GM12878 (cell line): ENCODE data around the gene BMI1. TPM values are rescaled to one million over a fixed set of nuclear protein-coding genes. Genes with fewer than 3 reads are reported as not detected.
"Not testable (repeated sequence)": the region's sequence is repeated elsewhere in the genome, so short reads cannot be mapped to it uniquely, and the experiment has no call there.

Experiments used
- ATAC-seq: fragments of 200-7000 bp; cut with Tn5 transposase; 3 replicates; pipeline ENCODE4 v1.9.1; 2020; ENCODE audit warnings: mild to moderate bottlenecking, moderate library complexity
- BruUV-seq: library from RNA; stranded (reverse); fragments of 400-500 nt; replicated peaks from 2 replicates; lab custom pipeline; 2021; lab: Mats Ljungman, UMichigan
- CTCF ChIA-PET: fragments of 300-600 bp; sonication (Branson Sonifier 250); formaldehyde crosslinking; extraction: SDS; loops from one replicate; lab custom pipeline; 2021; ENCODE audit warnings: inconsistent platforms; lab: Yijun Ruan, JAX
- POLR2A ChIA-PET: fragments of 350-600 bp; formaldehyde crosslinking; extraction: SDS; loops from one replicate; lab custom pipeline; 2021; ENCODE audit warnings: inconsistent platforms; lab: Charles Lee
- RAD21 ChIA-PET: fragments of 300-600 bp; sonication (Branson Sonifier 250); formaldehyde crosslinking; loops from one replicate; lab custom pipeline; 2023; ENCODE audit warnings: antibody characterized with exemption; ENCODE audit not compliant: unreplicated experiment; lab: Charles Lee
- SMC1A ChIA-PET: fragments of 300-600 bp; sonication (Branson Sonifier 250); formaldehyde crosslinking; loops from one replicate; lab custom pipeline; 2023; ENCODE audit not compliant: unreplicated experiment, uncharacterized antibody; lab: Charles Lee
- DNase-seq: peaks from one replicate; pipeline ENCODE4 v3.0.0-alpha.2; 2011; ENCODE audit warnings: low read depth, low spot score
- FAIRE-seq: peaks from 3 replicates; lab custom pipeline; 2011; peaks lifted over from hg19 to GRCh38; lab: Jason Lieb, UNC
- H2AFZ ChIP-seq: 2 replicates; pipeline ENCODE4 v1.6.0; 2011; ENCODE audit warnings: low read depth, low read length, control low read depth; ENCODE audit not compliant: control insufficient read depth
- H3K27ac ChIP-seq: 2 replicates; pipeline ENCODE4 v1.5.1; 2011; ENCODE audit warnings: control low read depth; ENCODE audit not compliant: control insufficient read depth, insufficient read depth
- H3K27me3 ChIP-seq, 2 experiments: replicated peaks in 1 of 2; 2 replicates each; pipeline versions ENCODE4 v1.6.0 to v1.6.1; 2011; ENCODE audit warnings: low read length in 1 of 2; ENCODE audit not compliant: control insufficient read depth in 2 of 2, insufficient read depth in 2 of 2
- H3K36me3 ChIP-seq, 2 experiments: 2 replicates each; pipeline ENCODE4 v1.5.1; 2011; ENCODE audit warnings: low read length in 1 of 2; ENCODE audit not compliant: control insufficient read depth in 2 of 2, insufficient read depth in 2 of 2
- H3K4me1 ChIP-seq: 2 replicates; pipeline ENCODE4 v1.6.1; 2011; ENCODE audit warnings: mild to moderate bottlenecking, low read length, moderate library complexity, mixed read lengths; ENCODE audit not compliant: control insufficient read depth, insufficient read depth
- H3K4me2 ChIP-seq: 2 replicates; pipeline ENCODE4 v1.6.0; 2011; ENCODE audit warnings: control low read depth; ENCODE audit not compliant: control insufficient read depth, insufficient read depth
- H3K4me3 ChIP-seq: fragments of 200-600 bp; sonication (generic); 2 replicates; pipeline ENCODE4 v1.5.1; 2016
- H3K79me2 ChIP-seq: 2 replicates; pipeline ENCODE4 v1.6.0; 2011; ENCODE audit warnings: low read length; ENCODE audit not compliant: control insufficient read depth, insufficient read depth
- H3K9ac ChIP-seq: 2 replicates; pipeline ENCODE4 v1.8.0; 2011; ENCODE audit warnings: low read length, control low read depth, mixed read lengths; ENCODE audit not compliant: control insufficient read depth, insufficient read depth
- H3K9me3 ChIP-seq: replicated peaks from 3 replicates; pipeline ENCODE4 v1.5.1; 2011; ENCODE audit warnings: mild to moderate bottlenecking, low read length; ENCODE audit not compliant: control insufficient read depth, insufficient read depth
- H4K20me1 ChIP-seq: 2 replicates; pipeline ENCODE4 v1.6.0; 2011; ENCODE audit not compliant: control insufficient read depth, insufficient read depth
- CBX3 ChIP-seq: fragments of 200-600 bp; sonication (generic); IDR thresholded peaks from 2 replicates; pipeline ENCODE4 v1.6.1; 2016; ENCODE audit warnings: low read depth, borderline replicate concordance
- HDAC2 ChIP-seq: fragments of 200-600 bp; sonication (generic); IDR thresholded peaks from 2 replicates; pipeline ENCODE4 v1.6.1; 2017
- JUND ChIP-seq: IDR thresholded peaks from 2 replicates; pipeline ENCODE4 v1.6.1; 2012; ENCODE audit warnings: low read depth, mild to moderate bottlenecking, low read length, improper control_type of control experiment, moderate library complexity
- TCF3 ChIP-seq: IDR thresholded peaks from 2 replicates; pipeline ENCODE4 v1.6.1; 2012; ENCODE audit warnings: low read depth, mild to moderate bottlenecking, low read length, borderline replicate concordance; ENCODE audit not compliant: insufficient read depth
- TCF7 ChIP-seq: IDR thresholded peaks from 2 replicates; pipeline ENCODE4 v1.6.1; 2014; ENCODE audit warnings: antibody characterized with exemption, borderline replicate concordance
- WGBS: methylation state at CpG from one replicate; pipeline ENCODE4 v1.1.6; 2016; ENCODE audit warnings: low lambda C conversion rate; ENCODE audit not compliant: insufficient replicate concordance, insufficient coverage; ENCODE audit errors: missing lambda C conversion rate; 5-methylcytosine and 5-hydroxymethylcytosine counted together
- in situ Hi-C: fragments of 300-500 bp; cut with MboI; formaldehyde crosslinking; loops from 9 replicates; pipeline ENCODE4 v1.14.3; 2018; ENCODE audit warnings: mixed read lengths
- intact Hi-C: fragments of 100-400 bp; cut with micrococcal nuclease; formaldehyde crosslinking; loops from one replicate; pipeline ENCODE4 v1.14.2; 2022; ENCODE audit not compliant: unreplicated experiment
- polyA plus RNA-seq, 11 experiments: library from polyadenylated mRNA; depleted of rRNA in 4 of 11; unstranded in 6 of 11; stranded (reverse) in 5 of 11; fragments of >200 nt; fragmentation: Nextera tagmentation in 4 of 11; fragmentation: Illumina TruSeq in 1 of 11; extraction: Ambion mirVana in 4 of 11; extraction: Trizol in 1 of 11; gene quantifications; 1 replicate in 1 of 11; 2 replicates in 10 of 11; pipeline versions ENCODE4 v1.2.1 to v1.2.3, GENCODE V29; 2011 to 2016; ENCODE audit warnings: inconsistent platforms in 2 of 11, missing spikeins in 2 of 11, low read depth in 1 of 11
- total RNA-seq, 4 experiments: library from RNA; depleted of rRNA in 3 of 4; stranded (reverse); fragments of >200 nt in 3 of 4; fragmentation: Illumina TruSeq in 1 of 4; extraction: Trizol in 1 of 4; gene quantifications; 2 replicates each; pipeline versions ENCODE4 v1.2.1 to v1.2.3, GENCODE V29; 2013 to 2021
- TF ChIP-seq, protein P1 (sequence below): fragments of 450-650 bp; IDR thresholded peaks from 2 replicates; pipeline ENCODE4 v1.6.1; 2017; ENCODE audit warnings: mild to moderate bottlenecking, moderate library complexity

Gene BMI1
- total and polyA plus RNA-seq, 10 of the 15 experiments (the other 5 are each of a cell fraction or from before 2014, with no cell fraction given): 8.0 to 49.7 (median 25.8) TPM

DNA sequence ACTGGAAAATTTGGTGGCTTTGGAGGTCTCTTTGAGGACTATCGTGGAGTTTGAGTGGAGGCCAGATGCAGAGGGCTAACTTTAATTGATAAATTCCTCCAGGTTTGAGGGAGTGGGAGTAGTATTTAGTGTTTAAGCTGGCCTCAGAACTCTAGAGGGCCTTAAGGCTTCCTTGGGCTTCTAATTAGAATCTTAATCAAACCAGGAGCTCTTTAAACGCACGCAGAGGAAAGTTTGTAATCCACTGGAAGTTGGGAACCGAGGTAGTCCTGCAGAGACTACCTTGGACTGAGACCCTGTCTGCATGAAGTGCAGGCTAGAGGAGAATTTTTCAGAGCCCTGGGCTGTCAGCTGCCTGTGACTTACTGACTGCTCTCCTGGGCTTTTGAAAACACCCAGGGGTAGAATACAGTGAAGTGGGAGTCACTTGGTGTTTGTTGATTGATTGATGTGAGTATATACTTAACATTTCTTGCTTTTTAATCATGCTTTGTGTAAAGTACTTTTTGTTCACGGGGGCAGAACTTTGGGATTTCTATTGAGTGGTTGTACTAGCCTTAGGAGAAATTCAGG, 30.3 kb downstream of the BMI1 start (continued):
- no peak for TF ChIP-seq HDAC2
- TF ChIP-seq, protein P1, sequence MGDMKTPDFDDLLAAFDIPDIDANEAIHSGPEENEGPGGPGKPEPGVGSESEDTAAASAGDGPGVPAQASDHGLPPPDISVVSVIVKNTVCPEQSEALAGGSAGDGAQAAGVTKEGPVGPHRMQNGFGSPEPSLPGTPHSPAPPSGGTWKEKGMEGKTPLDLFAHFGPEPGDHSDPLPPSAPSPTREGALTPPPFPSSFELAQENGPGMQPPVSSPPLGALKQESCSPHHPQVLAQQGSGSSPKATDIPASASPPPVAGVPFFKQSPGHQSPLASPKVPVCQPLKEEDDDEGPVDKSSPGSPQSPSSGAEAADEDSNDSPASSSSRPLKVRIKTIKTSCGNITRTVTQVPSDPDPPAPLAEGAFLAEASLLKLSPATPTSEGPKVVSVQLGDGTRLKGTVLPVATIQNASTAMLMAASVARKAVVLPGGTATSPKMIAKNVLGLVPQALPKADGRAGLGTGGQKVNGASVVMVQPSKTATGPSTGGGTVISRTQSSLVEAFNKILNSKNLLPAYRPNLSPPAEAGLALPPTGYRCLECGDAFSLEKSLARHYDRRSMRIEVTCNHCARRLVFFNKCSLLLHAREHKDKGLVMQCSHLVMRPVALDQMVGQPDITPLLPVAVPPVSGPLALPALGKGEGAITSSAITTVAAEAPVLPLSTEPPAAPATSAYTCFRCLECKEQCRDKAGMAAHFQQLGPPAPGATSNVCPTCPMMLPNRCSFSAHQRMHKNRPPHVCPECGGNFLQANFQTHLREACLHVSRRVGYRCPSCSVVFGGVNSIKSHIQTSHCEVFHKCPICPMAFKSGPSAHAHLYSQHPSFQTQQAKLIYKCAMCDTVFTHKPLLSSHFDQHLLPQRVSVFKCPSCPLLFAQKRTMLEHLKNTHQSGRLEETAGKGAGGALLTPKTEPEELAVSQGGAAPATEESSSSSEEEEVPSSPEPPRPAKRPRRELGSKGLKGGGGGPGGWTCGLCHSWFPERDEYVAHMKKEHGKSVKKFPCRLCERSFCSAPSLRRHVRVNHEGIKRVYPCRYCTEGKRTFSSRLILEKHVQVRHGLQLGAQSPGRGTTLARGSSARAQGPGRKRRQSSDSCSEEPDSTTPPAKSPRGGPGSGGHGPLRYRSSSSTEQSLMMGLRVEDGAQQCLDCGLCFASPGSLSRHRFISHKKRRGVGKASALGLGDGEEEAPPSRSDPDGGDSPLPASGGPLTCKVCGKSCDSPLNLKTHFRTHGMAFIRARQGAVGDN: no peak
- TF ChIP-seq TCF7: no peak
- no peak for TF ChIP-seq CBX3

GRCh38 chr10:22356324-22356873, 35.5 kb downstream of the BMI1 start:
- no peaks in the 10 kb centered on the region for H4K20me1 ChIP-seq
- no peak overlapping the region for H3K4me2 ChIP-seq
- intact Hi-C loops (no loop called here), in situ Hi-C loops (no loop called here)
- H3K27ac ChIP-seq: no peak overlapping the region
- TF ChIP-seq JUND: no peak
- TF ChIP-seq TCF3: no peak
- no TSS peak for BruUV-seq
- H3K9ac ChIP-seq: no peak overlapping the region
- ChIA-PET CTCF (no interaction called here), POLR2A (no interaction called here), SMC1A (interaction anchor here (1.4 kb wide), 1 partner anchor 21 kb away, joined by 4 read pairs; no protein-coding TSS in a partner anchor), RAD21 (no interaction called here)
- H3K79me2 ChIP-seq: no peaks in the 10 kb centered on the region
- ATAC-seq: no peak
- no peaks in the 10 kb centered on the region for H3K27me3 ChIP-seq
- no peaks in the 10 kb centered on the region for H3K4me1 ChIP-seq
- H2AFZ ChIP-seq: no peak overlapping the region
- no peak overlapping the region for H3K4me3 ChIP-seq
- WGBS: 96% methylated on average over 4 of the region's 4 CpGs
- no peak for DNase-seq
- FAIRE-seq: no peak
- no peaks in the 10 kb centered on the region for H3K9me3 ChIP-seq
- no peaks in the 10 kb centered on the region for H3K36me3 ChIP-seq

DNA sequence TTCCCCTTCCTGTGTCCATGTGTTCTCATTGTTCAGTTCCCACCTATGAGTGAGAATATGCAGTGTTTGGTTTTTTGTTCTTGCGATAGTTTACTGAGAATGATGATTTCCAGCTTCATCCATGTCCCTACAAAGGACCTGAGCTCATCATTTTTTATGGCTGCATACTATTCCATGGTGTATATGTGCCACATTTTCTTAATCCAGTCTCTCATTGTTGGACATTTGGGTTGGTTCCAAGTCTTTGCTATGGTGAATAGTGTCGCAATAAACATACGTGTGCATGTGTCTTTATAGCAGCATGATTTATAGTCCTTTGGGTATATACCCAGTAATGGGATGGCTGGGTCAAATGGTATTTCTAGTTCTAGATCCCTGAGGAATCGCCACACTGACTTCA, 36.9 kb downstream of the BMI1 start:
- H3K36me3 ChIP-seq, H3K9ac ChIP-seq, SMC1A ChIA-PET, H2AFZ ChIP-seq, RAD21 ChIA-PET, DNase-seq, H3K9me3 ChIP-seq, H3K4me3 ChIP-seq, POLR2A ChIA-PET, CTCF ChIA-PET, H3K4me1 ChIP-seq, FAIRE-seq, H3K4me2 ChIP-seq, H3K27ac ChIP-seq, BruUV-seq, intact Hi-C loops, in situ Hi-C loops, H4K20me1 ChIP-seq, H3K79me2 ChIP-seq, H3K27me3 ChIP-seq, ATAC-seq: not testable (repeated sequence)
- 94% methylated on average over 2 of the region's 4 CpGs for WGBS
